Measurements from ENCODE around the gene DMRT1.

- TF ChIP-seq POLR2A (IDR thresholded peaks at IDR 0.05) (no peak), EP300 (IDR thresholded peaks at IDR 0.05) (no peak), POLR2AphosphoS5 (IDR thresholded peaks at IDR 0.05) (no peak)
- TF ChIP-seq, protein P1, sequence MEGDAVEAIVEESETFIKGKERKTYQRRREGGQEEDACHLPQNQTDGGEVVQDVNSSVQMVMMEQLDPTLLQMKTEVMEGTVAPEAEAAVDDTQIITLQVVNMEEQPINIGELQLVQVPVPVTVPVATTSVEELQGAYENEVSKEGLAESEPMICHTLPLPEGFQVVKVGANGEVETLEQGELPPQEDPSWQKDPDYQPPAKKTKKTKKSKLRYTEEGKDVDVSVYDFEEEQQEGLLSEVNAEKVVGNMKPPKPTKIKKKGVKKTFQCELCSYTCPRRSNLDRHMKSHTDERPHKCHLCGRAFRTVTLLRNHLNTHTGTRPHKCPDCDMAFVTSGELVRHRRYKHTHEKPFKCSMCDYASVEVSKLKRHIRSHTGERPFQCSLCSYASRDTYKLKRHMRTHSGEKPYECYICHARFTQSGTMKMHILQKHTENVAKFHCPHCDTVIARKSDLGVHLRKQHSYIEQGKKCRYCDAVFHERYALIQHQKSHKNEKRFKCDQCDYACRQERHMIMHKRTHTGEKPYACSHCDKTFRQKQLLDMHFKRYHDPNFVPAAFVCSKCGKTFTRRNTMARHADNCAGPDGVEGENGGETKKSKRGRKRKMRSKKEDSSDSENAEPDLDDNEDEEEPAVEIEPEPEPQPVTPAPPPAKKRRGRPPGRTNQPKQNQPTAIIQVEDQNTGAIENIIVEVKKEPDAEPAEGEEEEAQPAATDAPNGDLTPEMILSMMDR (IDR thresholded peaks at IDR 0.05), result peak in 5 of 6 experiments; percentile 9 to 45 (median 22)
Measured at GRCh38 chr9:1005043-1005667, 163.7 kb downstream of the DMRT1 start.

Measured in upper lobe of left lung (tissue), 4 donors.